Measurements from ENCODE around the gene COG2. TPM values are rescaled to one million over a fixed set of nuclear protein-coding genes. Genes with fewer than 3 reads are reported as not detected.
"Not testable (repeated sequence)": the region's sequence is repeated elsewhere in the genome, so short reads cannot be mapped to it uniquely, and the experiment has no call there.

COG2 gene
- total RNA-seq, 4 donors from 2014 or later: 17.2 to 25.2 (median 22.9) TPM

GRCh38 chr1:230693221-230693620 lies 50.9 kb downstream of the COG2 start:
- ATAC-seq (ENCODE audit: low FRiP score) (no peak), DNase-seq (ENCODE audit: low spot score) (no peak)
- no peak for TF ChIP-seq CTCF (IDR thresholded peaks at IDR 0.05)

GRCh38 chr1:230693777-230694176 lies 51.5 kb downstream of the COG2 start:
- DNase-seq (ENCODE audit: low spot score) (no peak), ATAC-seq (ENCODE audit: low FRiP score) (no peak)
- no peak for TF ChIP-seq CTCF (IDR thresholded peaks at IDR 0.05)

- no peak for ATAC-seq (ENCODE audit: low FRiP score)
Observed at GRCh38 chr1:230694464-230694863, 52.2 kb downstream of the COG2 start.

GRCh38 chr1:230694991-230695390 lies 52.7 kb downstream of the COG2 start:
- TF ChIP-seq CTCF (IDR thresholded peaks at IDR 0.05): no peak
- ATAC-seq (ENCODE audit: low FRiP score) (no peak), DNase-seq (ENCODE audit: low spot score) (no peak)

More at GRCh38 chr1:230694464-230694863, 52.2 kb downstream of the COG2 start:
- DNase-seq (ENCODE audit: low spot score): no peak
- no peak for TF ChIP-seq CTCF (IDR thresholded peaks at IDR 0.05)

GRCh38 chr1:230696218-230696617 lies 53.9 kb downstream of the COG2 start:
- no peak for DNase-seq (ENCODE audit: low spot score)
- TF ChIP-seq CTCF (IDR thresholded peaks at IDR 0.05): no peak
- no peak for ATAC-seq (ENCODE audit: low FRiP score)

- no peak for ATAC-seq (ENCODE audit: low FRiP score)
- TF ChIP-seq CTCF (IDR thresholded peaks at IDR 0.05): no peak
Observed at GRCh38 chr1:230696722-230697437, 54.6 kb downstream of the COG2 start.

GRCh38 chr1:230698130-230698529 lies 55.8 kb downstream of the COG2 start:
- no peak for DNase-seq (ENCODE audit: low spot score)
- no peak for ATAC-seq (ENCODE audit: low FRiP score)
- TF ChIP-seq CTCF (IDR thresholded peaks at IDR 0.05): no peak

More at GRCh38 chr1:230696722-230697437, 54.6 kb downstream of the COG2 start:
- no peak for DNase-seq (ENCODE audit: low spot score)

- DNase-seq (ENCODE audit: low spot score); ATAC-seq (ENCODE audit: low FRiP score): not testable (repeated sequence)
Observed at GRCh38 chr1:230698964-230699363, 56.7 kb downstream of the COG2 start.

Data from omental fat pad (tissue), 4 donors.